ENCODE measurements around the gene TRPC5OS. TPM values are rescaled to one million over a fixed set of nuclear protein-coding genes. Genes with fewer than 3 reads are reported as not detected.

Gene TRPC5OS
- total and polyA plus RNA-seq, 12 donors: not detected

- Histone ChIP-seq H3K36me3 (no peaks in the 10 kb centered on the region), H3K4me3 (no peak overlapping the region), H3K27me3 (peaks cover 0 to 49% (median 0%) of the 10 kb centered on the region in 7 donors), H3K4me1 (no peaks in the 10 kb centered on the region), H3K27ac (no peak overlapping the region), H3K9me3 (peaks cover 0 to 4% (median 0%) of the 10 kb centered on the region in 11 donors)
- intact Hi-C loops (cut with DNase I): no loop called here
- DNase-seq (no peak), ATAC-seq (no peak)
- TF ChIP-seq CTCF (IDR thresholded peaks at IDR 0.05): no peak
These were observed 41.6 kb downstream of the TRPC5OS start for GRCh38 chrX:111917591-111917990.

GRCh38 chrX:111928456-111928855, 52.5 kb downstream of the TRPC5OS start:
- H3K27me3 ChIP-seq: peaks cover 0 to 51% (median 0%) of the 10 kb centered on the region in 7 donors
- 60 to 73% methylated on average over 4 of the region's 4 CpGs for WGBS, 2 donors
- DNase-seq (no peak), ATAC-seq (no peak)
- no peaks in the 10 kb centered on the region for H3K4me1 ChIP-seq
- TF ChIP-seq CTCF (IDR thresholded peaks at IDR 0.05): no peak
- H3K9me3 ChIP-seq: no peaks in the 10 kb centered on the region
- no peak overlapping the region for H3K4me3 ChIP-seq
- intact Hi-C loops (cut with DNase I): no loop called here
- no peaks in the 10 kb centered on the region for H3K36me3 ChIP-seq
- H3K27ac ChIP-seq: no peak overlapping the region

Other genes starting within 250 kb of the TRPC5OS start
- 10 to 100 TPM; 17.3 to 36.6 (median 22.7) TPM for gene ALG13, start 195.0 kb upstream of the TRPC5OS start, total RNA-seq
- gene ALG13, start 195.0 kb upstream of the TRPC5OS start, polyA plus RNA-seq: 10 to 100 TPM; 17.6 to 19.5 TPM
- gene TRPC5, start 206.6 kb downstream of the TRPC5OS start, total RNA-seq: not detected
- gene TRPC5, start 206.6 kb downstream of the TRPC5OS start, polyA plus RNA-seq: not detected
- gene RTL4, start 206.8 kb downstream of the TRPC5OS start, total RNA-seq: not detected
- gene RTL4, start 206.8 kb downstream of the TRPC5OS start, polyA plus RNA-seq: not detected

All from heart right ventricle (tissue), 16 donors.